NB4 (cell line): ENCODE results near the gene RAD23B.

Source experiments
- POLR2A ChIP-seq: IDR thresholded peaks from 2 replicates; pipeline ENCODE4 v1.6.1; 2011; ENCODE audit warnings: mild to moderate bottlenecking; ENCODE audit not compliant: insufficient read length; ENCODE audit errors: extremely low read depth
- TF ChIP-seq, protein P1 (sequence below): IDR thresholded peaks from one replicate; pipeline ENCODE4 v1.5.1; 2012; ENCODE audit warnings: low read depth, low read length
- TF ChIP-seq, protein P2 (sequence below): IDR thresholded peaks from 2 replicates; pipeline ENCODE4 v1.6.1; 2011; ENCODE audit warnings: low read depth, low read length

DNA sequence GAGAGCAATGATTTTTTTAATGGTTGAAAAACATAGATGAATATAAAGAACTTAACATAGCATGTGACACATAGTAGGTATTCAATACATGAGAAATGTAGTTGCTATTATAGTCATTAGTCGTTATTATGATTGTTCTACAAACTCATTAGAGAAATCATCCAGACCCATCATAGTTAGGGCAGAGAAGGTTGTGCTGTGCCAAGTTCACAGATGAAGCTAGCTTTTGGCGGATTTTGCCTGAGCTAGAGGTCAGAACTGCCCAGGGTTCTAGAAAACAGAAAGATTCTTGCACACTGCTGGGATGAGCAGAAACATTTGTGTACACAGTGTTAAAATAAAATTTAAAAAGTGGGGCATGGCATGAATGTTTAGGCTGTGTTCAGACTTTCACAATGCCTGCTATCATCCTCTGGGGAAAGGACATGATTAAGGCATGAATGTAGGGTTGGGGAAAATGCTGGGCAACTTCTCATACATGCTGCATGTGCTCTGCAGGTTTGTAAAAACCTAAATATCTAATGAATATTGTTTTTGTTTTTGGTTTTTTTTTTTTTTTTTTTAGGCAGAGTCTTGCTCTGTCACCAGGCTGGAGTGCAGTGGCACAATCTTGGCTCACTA lies 33.3 kb upstream of the RAD23B start:
- TF ChIP-seq, protein P1, sequence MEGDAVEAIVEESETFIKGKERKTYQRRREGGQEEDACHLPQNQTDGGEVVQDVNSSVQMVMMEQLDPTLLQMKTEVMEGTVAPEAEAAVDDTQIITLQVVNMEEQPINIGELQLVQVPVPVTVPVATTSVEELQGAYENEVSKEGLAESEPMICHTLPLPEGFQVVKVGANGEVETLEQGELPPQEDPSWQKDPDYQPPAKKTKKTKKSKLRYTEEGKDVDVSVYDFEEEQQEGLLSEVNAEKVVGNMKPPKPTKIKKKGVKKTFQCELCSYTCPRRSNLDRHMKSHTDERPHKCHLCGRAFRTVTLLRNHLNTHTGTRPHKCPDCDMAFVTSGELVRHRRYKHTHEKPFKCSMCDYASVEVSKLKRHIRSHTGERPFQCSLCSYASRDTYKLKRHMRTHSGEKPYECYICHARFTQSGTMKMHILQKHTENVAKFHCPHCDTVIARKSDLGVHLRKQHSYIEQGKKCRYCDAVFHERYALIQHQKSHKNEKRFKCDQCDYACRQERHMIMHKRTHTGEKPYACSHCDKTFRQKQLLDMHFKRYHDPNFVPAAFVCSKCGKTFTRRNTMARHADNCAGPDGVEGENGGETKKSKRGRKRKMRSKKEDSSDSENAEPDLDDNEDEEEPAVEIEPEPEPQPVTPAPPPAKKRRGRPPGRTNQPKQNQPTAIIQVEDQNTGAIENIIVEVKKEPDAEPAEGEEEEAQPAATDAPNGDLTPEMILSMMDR, result no peak
- TF ChIP-seq, protein P2, sequence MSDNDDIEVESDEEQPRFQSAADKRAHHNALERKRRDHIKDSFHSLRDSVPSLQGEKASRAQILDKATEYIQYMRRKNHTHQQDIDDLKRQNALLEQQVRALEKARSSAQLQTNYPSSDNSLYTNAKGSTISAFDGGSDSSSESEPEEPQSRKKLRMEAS, result no peak
- TF ChIP-seq POLR2A, result no peak
